Stimulated activated CD8-positive, alpha-beta memory T cell treated with anti-CD3 and anti-CD28 coated beads, Interleukin-2, amount 100 ng/mL, for 1 hour (primary cell): Measurements from ENCODE around the gene GANAB.
A peak's percentile ranks its signal among the peaks of the same experiment; 100 is the strongest.
"Not testable (repeated sequence)": the region's sequence is repeated elsewhere in the genome, so short reads cannot be mapped to it uniquely, and the experiment has no call there.

Experiments
- DNase-seq, 2 donors: peaks; one replicate each; pipeline ENCODE4 v3.0.0-alpha.2; 2020; ENCODE audit warnings: low read depth in 2 of 2

GANAB gene

GRCh38 chr11:62667460-62667859 lies 21.0 kb upstream of the GANAB start:
- no peak for DNase-seq

- DNase-seq: no peak
These were observed 20.0 kb upstream of the GANAB start for GRCh38 chr11:62666259-62666926.

- DNase-seq: peak; percentile 32 to 40
These were observed 19.3 kb upstream of the GANAB start for GRCh38 chr11:62665599-62666258.

GRCh38 chr11:62665075-62665598 lies 18.7 kb upstream of the GANAB start, which contains the start of the genes C11orf98 and CSKMT:
Gene C11orf98, minus strand, starts transcription at chr11:62665210. Its CDS starts 41 bp downstream, at chr11:62665169.
Gene CSKMT, plus strand, starts transcription at chr11:62665312. Its CDS starts 568 bp downstream, at chr11:62665880.
- peak; percentile 94 to 95 for DNase-seq

- DNase-seq: no peak
These were observed 18.1 kb upstream of the GANAB start for GRCh38 chr11:62664405-62665074.

GRCh38 chr11:62656796-62657429 lies 10.5 kb upstream of the GANAB start:
- no peak for DNase-seq

GRCh38 chr11:62654297-62654696 lies 7.9 kb upstream of the GANAB start:
- no peak for DNase-seq

- no peak for DNase-seq
These were observed 6.0 kb upstream of the GANAB start for GRCh38 chr11:62652161-62653006.

- DNase-seq: not testable (repeated sequence)
These were observed 3.9 kb upstream of the GANAB start for GRCh38 chr11:62650283-62650682.

GRCh38 chr11:62649486-62649885 lies 3.1 kb upstream of the GANAB start:
- DNase-seq: no peak

- no peak for DNase-seq
These were observed 2.6 kb upstream of the GANAB start for GRCh38 chr11:62648967-62649364.

- no peak for DNase-seq
These were observed 2.0 kb upstream of the GANAB start for GRCh38 chr11:62648185-62648966.

GRCh38 chr11:62647609-62648005 lies 1.2 kb upstream of the GANAB start:
- DNase-seq: no peak

GRCh38 chr11:62646825-62647608 lies 604 bp upstream of the GANAB start:
- no peak for DNase-seq

GRCh38 chr11:62645671-62645945 lies 805 bp downstream of the GANAB start:
- no peak for DNase-seq

- no peak for DNase-seq
These were observed 2.2 kb downstream of the GANAB start for GRCh38 chr11:62644220-62644619.

GRCh38 chr11:62632492-62632891 lies 13.9 kb downstream of the GANAB start:
- DNase-seq: no peak

- no peak for DNase-seq
These were observed 18.7 kb downstream of the GANAB start for GRCh38 chr11:62627713-62628112.

GRCh38 chr11:62622476-62623089 lies 23.8 kb downstream of the GANAB start:
- no peak for DNase-seq
